HG03064 (cell line): ENCODE data around the gene XPA.

ENCODE experiments used
- ATAC-seq: cut with Tn5 transposase; IDR thresholded peaks from one replicate; pipeline ENCODE4 v1.9.1; 2021; ENCODE audit warnings: low read depth; ENCODE audit not compliant: unreplicated experiment

The XPA gene

GRCh38 chr9:97659771-97660170 lies 37.4 kb downstream of the XPA start:
- no peak for ATAC-seq

GRCh38 chr9:97658707-97659106 lies 38.4 kb downstream of the XPA start:
- no peak for ATAC-seq

- ATAC-seq = no peak
These were observed 45.5 kb downstream of the XPA start for GRCh38 chr9:97651646-97652045.

- ATAC-seq = no peak
These were observed 49.1 kb downstream of the XPA start for GRCh38 chr9:97647996-97648395.

- ATAC-seq = no peak
These were observed 51.4 kb downstream of the XPA start for GRCh38 chr9:97645720-97646119.

- no peak for ATAC-seq
These were observed 56.8 kb downstream of the XPA start for GRCh38 chr9:97640325-97640724.

GRCh38 chr9:97638666-97639065 lies 58.5 kb downstream of the XPA start:
- ATAC-seq = no peak

GRCh38 chr9:97636903-97637302 lies 60.2 kb downstream of the XPA start:
- ATAC-seq = no peak

- ATAC-seq = no peak
These were observed 62.1 kb downstream of the XPA start for GRCh38 chr9:97635026-97635425.

- no peak for ATAC-seq
These were observed 63.2 kb downstream of the XPA start for GRCh38 chr9:97633859-97634490.

GRCh38 chr9:97632985-97633858 lies 63.9 kb downstream of the XPA start, which contains the start of the genes NCBP1 and TSTD2:
Gene NCBP1, plus strand, starts transcription at chr9:97633821. Its CDS starts 61 bp downstream, at chr9:97633882.
Gene TSTD2, minus strand, starts transcription at chr9:97633368. Its CDS starts 5,806 bp downstream, at chr9:97627562.
- peak; percentile 88 for ATAC-seq

- peak; percentile 8 for ATAC-seq
These were observed 64.7 kb downstream of the XPA start for GRCh38 chr9:97632248-97632984.

GRCh38 chr9:97630591-97630990 lies 66.5 kb downstream of the XPA start:
- ATAC-seq = no peak

- ATAC-seq = no peak
These were observed 68.0 kb downstream of the XPA start for GRCh38 chr9:97629156-97629555.

GRCh38 chr9:97628668-97629067 lies 68.5 kb downstream of the XPA start:
- no peak for ATAC-seq

- no peak for ATAC-seq
These were observed 69.5 kb downstream of the XPA start for GRCh38 chr9:97627624-97628023.

GRCh38 chr9:97625620-97626019 lies 71.5 kb downstream of the XPA start:
- no peak for ATAC-seq
